ENCODE measurements around the gene PPP6R1. TPM values are rescaled to one million over a fixed set of nuclear protein-coding genes. Genes with fewer than 3 reads are reported as not detected.

PPP6R1 gene
- total and polyA plus RNA-seq, 2 of the 13 experiments (the other 11 are each of a cell fraction or from before 2014, with no cell fraction given), result 25.8 to 54.0 TPM

DNA sequence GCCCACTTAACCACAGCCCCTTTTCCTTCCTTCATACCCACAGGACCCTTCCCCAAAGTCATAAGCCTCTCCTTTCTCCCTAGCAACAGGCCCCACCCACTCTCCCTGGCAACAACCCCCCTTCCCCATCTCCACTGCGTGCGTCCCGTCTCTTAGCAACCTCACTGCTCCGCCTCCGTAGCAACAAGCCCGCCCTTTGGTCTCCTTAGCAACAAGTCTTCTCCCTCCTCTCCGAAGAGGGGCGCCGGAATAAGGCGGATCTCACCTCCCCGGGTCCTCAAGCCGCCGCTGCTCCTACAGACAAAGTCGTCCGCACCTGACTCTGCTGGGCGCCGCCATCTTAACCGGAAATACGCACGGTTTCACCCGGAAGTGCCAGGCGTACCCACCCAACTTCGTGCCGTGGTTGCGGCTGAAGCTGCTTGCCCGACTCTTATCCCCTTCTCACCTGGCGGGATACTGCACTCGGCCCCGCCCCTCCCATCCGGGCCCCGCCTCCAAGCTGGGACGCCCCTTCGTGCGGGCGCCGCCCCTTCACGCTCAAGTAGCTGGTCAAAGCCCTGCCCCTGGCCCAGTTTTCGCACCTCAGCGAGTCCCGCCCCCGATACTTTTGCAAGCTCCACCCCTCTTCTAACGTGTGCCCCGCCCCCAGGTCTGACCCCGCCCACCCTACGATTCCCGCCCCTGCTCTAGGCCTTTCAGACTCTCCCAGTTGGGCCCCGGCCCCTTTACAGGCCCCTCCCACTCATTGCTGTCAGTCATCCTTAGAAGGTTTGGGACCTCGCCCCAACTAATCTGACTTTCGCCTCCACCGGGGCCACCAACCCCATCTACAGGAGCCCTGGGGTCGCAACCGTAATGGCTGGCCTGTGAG is 21.2 kb upstream of the PPP6R1 start, which contains the start of gene HSPBP1 (continued):
- TF ChIP-seq RERE (CRISPR knock-in tag; IDR thresholded peaks at IDR 0.05; ENCODE audit: low read depth), result no peak
- no peak for TF ChIP-seq USF2 (IDR thresholded peaks at IDR 0.05; ENCODE audit: low read depth, low read length)
- no peak for TF ChIP-seq USF2 (CRISPR knock-in tag; IDR thresholded peaks at IDR 0.05; ENCODE audit: borderline replicate concordance)
- TF ChIP-seq ZNF766 (CRISPR knock-in tag; IDR thresholded peaks at IDR 0.05; ENCODE audit: borderline replicate concordance), result no peak
- no peak for TF ChIP-seq ONECUT2 (CRISPR knock-in tag; IDR thresholded peaks at IDR 0.05)
- TF ChIP-seq SRSF1 (optimal IDR thresholded peaks at IDR 0.05; ENCODE audit: low read depth, low read length), result peak; percentile 73
- TF ChIP-seq NBN (conservative IDR thresholded peaks at IDR 0.05), result no peak
- TF ChIP-seq, protein P1, sequence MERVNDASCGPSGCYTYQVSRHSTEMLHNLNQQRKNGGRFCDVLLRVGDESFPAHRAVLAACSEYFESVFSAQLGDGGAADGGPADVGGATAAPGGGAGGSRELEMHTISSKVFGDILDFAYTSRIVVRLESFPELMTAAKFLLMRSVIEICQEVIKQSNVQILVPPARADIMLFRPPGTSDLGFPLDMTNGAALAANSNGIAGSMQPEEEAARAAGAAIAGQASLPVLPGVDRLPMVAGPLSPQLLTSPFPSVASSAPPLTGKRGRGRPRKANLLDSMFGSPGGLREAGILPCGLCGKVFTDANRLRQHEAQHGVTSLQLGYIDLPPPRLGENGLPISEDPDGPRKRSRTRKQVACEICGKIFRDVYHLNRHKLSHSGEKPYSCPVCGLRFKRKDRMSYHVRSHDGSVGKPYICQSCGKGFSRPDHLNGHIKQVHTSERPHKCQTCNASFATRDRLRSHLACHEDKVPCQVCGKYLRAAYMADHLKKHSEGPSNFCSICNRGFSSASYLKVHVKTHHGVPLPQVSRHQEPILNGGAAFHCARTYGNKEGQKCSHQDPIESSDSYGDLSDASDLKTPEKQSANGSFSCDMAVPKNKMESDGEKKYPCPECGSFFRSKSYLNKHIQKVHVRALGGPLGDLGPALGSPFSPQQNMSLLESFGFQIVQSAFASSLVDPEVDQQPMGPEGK (CRISPR knock-in tag; IDR thresholded peaks at IDR 0.05), result no peak; the same call in 1 of the 2 replicates
- TF ChIP-seq SOX5 (CRISPR knock-in tag; IDR thresholded peaks at IDR 0.05; ENCODE audit: borderline replicate concordance), result no peak; the same call in 1 of the 2 replicates
- peak; percentile 19; the same call in 1 of the 2 replicates for TF ChIP-seq NFYC (CRISPR knock-in tag; IDR thresholded peaks at IDR 0.05)
- TF ChIP-seq NFKB2 (CRISPR knock-in tag; IDR thresholded peaks at IDR 0.05; ENCODE audit: borderline replicate concordance), result no peak
- peak; percentile 92 for TF ChIP-seq HDAC1 (CRISPR knock-in tag; IDR thresholded peaks at IDR 0.05)
- TF ChIP-seq ZNF326 (CRISPR knock-in tag; IDR thresholded peaks at IDR 0.05; ENCODE audit: borderline replicate concordance), result no peak
- no peak for TF ChIP-seq ZNF746 (CRISPR knock-in tag; IDR thresholded peaks at IDR 0.05)
- TF ChIP-seq ZNF556 (CRISPR knock-in tag; IDR thresholded peaks at IDR 0.05; ENCODE audit: borderline replicate concordance), result peak; percentile 41; the same call in 1 of the 2 replicates
- TF ChIP-seq E2F2 (CRISPR knock-in tag; IDR thresholded peaks at IDR 0.05; ENCODE audit: borderline replicate concordance), result no peak
- TF ChIP-seq SMARCC2 (IDR thresholded peaks at IDR 0.05), result no peak
- no peak for TF ChIP-seq ZMYM2 (CRISPR knock-in tag; IDR thresholded peaks at IDR 0.05)
- peak; percentile 24; the same call in 1 of the 2 replicates for TF ChIP-seq DMAP1 (CRISPR knock-in tag; IDR thresholded peaks at IDR 0.05)
